WTC11 (cell line): ENCODE results near the gene INKA1. TPM values are rescaled to one million over a fixed set of nuclear protein-coding genes. Genes with fewer than 3 reads are reported as not detected.

Source experiments
- ATF3 ChIP-seq: sonication (generic); formaldehyde crosslinking; conservative IDR thresholded peaks from 2 replicates; pipeline ENCODE4 v1.8.1; 2022; ENCODE audit warnings: mild to moderate bottlenecking, missing genetic modification reagents
- CBFB ChIP-seq: sonication (generic); formaldehyde crosslinking; IDR thresholded peaks from 2 replicates; pipeline ENCODE4 v1.8.1; 2022; ENCODE audit warnings: mild to moderate bottlenecking, low read depth, missing genetic modification reagents
- CDX4 ChIP-seq: fragments of 250-450 bp; sonication (Bioruptor Pico); IDR thresholded peaks from 2 replicates; pipeline ENCODE4 v1.9.0; 2021; ENCODE audit warnings: moderate library complexity, mild to moderate bottlenecking, inconsistent platforms, borderline replicate concordance
- CREM ChIP-seq: sonication (generic); formaldehyde crosslinking; IDR thresholded peaks from 2 replicates; pipeline ENCODE4 v1.8.1; 2022; ENCODE audit warnings: mild to moderate bottlenecking, missing genetic modification reagents, moderate library complexity
- E2F4 ChIP-seq: sonication (generic); formaldehyde crosslinking; IDR thresholded peaks from 2 replicates; pipeline ENCODE4 v1.8.1; 2022; ENCODE audit warnings: low read depth, mild to moderate bottlenecking, moderate library complexity, missing genetic modification reagents, borderline replicate concordance
- ELF4 ChIP-seq: sonication (generic); formaldehyde crosslinking; IDR thresholded peaks from 2 replicates; pipeline ENCODE4 v1.8.1; 2022; ENCODE audit warnings: low read depth, mild to moderate bottlenecking, moderate library complexity, missing genetic modification reagents
- ERG ChIP-seq: fragments of 250-450 bp; sonication (Bioruptor Pico); IDR thresholded peaks from 2 replicates; pipeline ENCODE4 v1.8.0; 2021; ENCODE audit warnings: mild to moderate bottlenecking
- ESRRA ChIP-seq: sonication (generic); formaldehyde crosslinking; IDR thresholded peaks from 2 replicates; pipeline ENCODE4 v1.8.1; 2022; ENCODE audit warnings: mild to moderate bottlenecking, missing genetic modification reagents, borderline replicate concordance
- FOXP1 ChIP-seq: sonication (generic); formaldehyde crosslinking; IDR thresholded peaks from 2 replicates; pipeline ENCODE4 v1.8.0; 2022; ENCODE audit warnings: missing genetic modification reagents, mild to moderate bottlenecking, moderate library complexity, borderline replicate concordance
- IRF2 ChIP-seq: sonication (generic); formaldehyde crosslinking; IDR thresholded peaks from 2 replicates; pipeline ENCODE4 v1.8.0; 2022; ENCODE audit warnings: low read depth, missing genetic modification reagents, borderline replicate concordance
- JAZF1 ChIP-seq: fragments of 250-450 bp; sonication (Bioruptor Pico); IDR thresholded peaks from 2 replicates; pipeline ENCODE4 v1.9.0; 2021; ENCODE audit warnings: moderate library complexity, mild to moderate bottlenecking, inconsistent platforms
- NFYB ChIP-seq: sonication (generic); formaldehyde crosslinking; conservative IDR thresholded peaks from 2 replicates; pipeline ENCODE4 v1.8.0; 2022; ENCODE audit warnings: low read depth, missing genetic modification reagents
- NR3C1 ChIP-seq: sonication (generic); formaldehyde crosslinking; conservative IDR thresholded peaks from 2 replicates; pipeline ENCODE4 v1.8.1; 2023; ENCODE audit warnings: low read depth, mild to moderate bottlenecking, missing genetic modification reagents
- RORB ChIP-seq: fragments of 250-450 bp; sonication (Bioruptor Pico); IDR thresholded peaks from 2 replicates; pipeline ENCODE4 v1.9.0; 2021; ENCODE audit warnings: mild to moderate bottlenecking
- SMAD3 ChIP-seq: sonication (generic); formaldehyde crosslinking; IDR thresholded peaks from 2 replicates; pipeline ENCODE4 v1.8.0; 2022; ENCODE audit warnings: missing genetic modification reagents, mild to moderate bottlenecking, borderline replicate concordance
- TCF7 ChIP-seq: sonication (generic); formaldehyde crosslinking; IDR thresholded peaks from 2 replicates; pipeline ENCODE4 v1.8.0; 2022; ENCODE audit warnings: mild to moderate bottlenecking, low read depth, missing genetic modification reagents, moderate library complexity
- USF1 ChIP-seq: sonication (generic); formaldehyde crosslinking; IDR thresholded peaks from 2 replicates; pipeline ENCODE4 v1.8.0; 2022; ENCODE audit warnings: mild to moderate bottlenecking, missing genetic modification reagents
- ZBTB21 ChIP-seq: sonication (generic); formaldehyde crosslinking; IDR thresholded peaks from 2 replicates; pipeline ENCODE4 v1.8.1; 2023; ENCODE audit warnings: mild to moderate bottlenecking, missing genetic modification reagents, borderline replicate concordance
- ZBTB43 ChIP-seq: sonication (generic); formaldehyde crosslinking; IDR thresholded peaks from 2 replicates; pipeline ENCODE4 v1.8.1; 2023; ENCODE audit warnings: mild to moderate bottlenecking, missing genetic modification reagents
- ZMAT4 ChIP-seq: fragments of 250-450 bp; sonication (Bioruptor Pico); IDR thresholded peaks from 2 replicates; pipeline ENCODE4 v1.9.0; 2021; ENCODE audit warnings: mild to moderate bottlenecking
- ZNF263 ChIP-seq: sonication (generic); formaldehyde crosslinking; IDR thresholded peaks from 2 replicates; pipeline ENCODE4 v1.8.1; 2022; ENCODE audit warnings: low read depth, mild to moderate bottlenecking, moderate library complexity, missing genetic modification reagents
- ZNF396 ChIP-seq: fragments of 250-450 bp; sonication (Bioruptor Pico); IDR thresholded peaks from 2 replicates; pipeline ENCODE4 v1.8.0; 2021; ENCODE audit warnings: mild to moderate bottlenecking, moderate library complexity, borderline replicate concordance
- ZNF425 ChIP-seq: fragments of 250-450 bp; sonication (Bioruptor Pico); conservative IDR thresholded peaks from 2 replicates; pipeline ENCODE4 v1.9.0; 2021; ENCODE audit warnings: mild to moderate bottlenecking
- ZNF532 ChIP-seq: fragments of 250-450 bp; sonication (Bioruptor Pico); IDR thresholded peaks from 2 replicates; pipeline ENCODE4 v1.9.0; 2021; ENCODE audit warnings: mild to moderate bottlenecking, borderline replicate concordance
- total RNA-seq: library from RNA; stranded (reverse); gene quantifications from 3 replicates; pipeline ENCODE4 v1.2.3, GENCODE V29; 2021

The INKA1 gene
- total RNA-seq, 1 experiment from 2014 or later, result 2.0 TPM

- 0 out of 2 replicates have a peak, but pooled peaks have one; percentile 47 for TF ChIP-seq NR3C1 (CRISPR knock-in tag)
- no peak for TF ChIP-seq ZNF532 (CRISPR knock-in tag)
- no peak for TF ChIP-seq ERG (CRISPR knock-in tag)
- TF ChIP-seq IRF2 (CRISPR knock-in tag), result no peak
- no peak for TF ChIP-seq ZBTB43 (CRISPR knock-in tag)
- no peak for TF ChIP-seq ZNF396 (CRISPR knock-in tag)
- TF ChIP-seq USF1 (CRISPR knock-in tag), result no peak
- no peak for TF ChIP-seq ZNF263
- no peak for TF ChIP-seq ZMAT4 (CRISPR knock-in tag)
- no peak for TF ChIP-seq CBFB (CRISPR knock-in tag)
- no peak for TF ChIP-seq FOXP1 (CRISPR knock-in tag)
- TF ChIP-seq E2F4 (CRISPR knock-in tag), result no peak
- TF ChIP-seq CDX4 (CRISPR knock-in tag), result no peak
- TF ChIP-seq CREM (CRISPR knock-in tag), result peak; percentile 25; the same call in 1 of the 2 replicates
- TF ChIP-seq ATF3, result no peak
- TF ChIP-seq ELF4 (CRISPR knock-in tag), result no peak
- TF ChIP-seq NFYB, result no peak
- no peak for TF ChIP-seq ESRRA (CRISPR knock-in tag)
- TF ChIP-seq JAZF1 (CRISPR knock-in tag), result no peak
- no peak for TF ChIP-seq SMAD3
- TF ChIP-seq ZBTB21 (CRISPR knock-in tag), result no peak; the same call in 1 of the 2 replicates
- TF ChIP-seq RORB (CRISPR knock-in tag), result no peak
- TF ChIP-seq TCF7 (CRISPR knock-in tag), result no peak
- no peak for TF ChIP-seq ZNF425 (CRISPR knock-in tag)
Observed at GRCh38 chr3:49802719-49803464, at the start of gene INKA1 (continued).
